Skeletal muscle tissue (tissue), 4 donors: Measurements from ENCODE around the gene AMIGO3. TPM values are rescaled to one million over a fixed set of nuclear protein-coding genes. Genes with fewer than 3 reads are reported as not detected.

Experiments
- H3K27ac ChIP-seq: one replicate; pipeline ENCODE4 v1.7.0; 2013; ENCODE audit warnings: mild to moderate bottlenecking, low read depth, low read length, inconsistent platforms
- H3K27me3 ChIP-seq, 3 donors: one replicate each; pipeline ENCODE4 v1.7.0; 2013; ENCODE audit warnings: low read length in 3 of 3; ENCODE audit not compliant: control insufficient read depth in 3 of 3, insufficient read depth in 3 of 3
- H3K36me3 ChIP-seq, 3 donors: one replicate each; pipeline ENCODE4 v1.7.0; 2013; ENCODE audit warnings: low read length in 3 of 3; ENCODE audit not compliant: control insufficient read depth in 3 of 3, insufficient read depth in 3 of 3
- H3K4me1 ChIP-seq, 3 donors: one replicate each; pipeline ENCODE4 v1.7.0; 2013; ENCODE audit warnings: low read length in 3 of 3, mild to moderate bottlenecking in 3 of 3; ENCODE audit not compliant: control insufficient read depth in 3 of 3, insufficient read depth in 3 of 3
- H3K4me3 ChIP-seq, 3 donors: one replicate each; pipeline ENCODE4 v1.7.0; 2013; ENCODE audit warnings: low read length in 3 of 3
- H3K9ac ChIP-seq, 3 donors: one replicate each; pipeline ENCODE4 v1.7.0; 2013; ENCODE audit warnings: low read length in 3 of 3, mild to moderate bottlenecking in 3 of 3, moderate library complexity in 2 of 3, low read depth in 1 of 3
- H3K9me3 ChIP-seq, 3 donors: one replicate each; pipeline ENCODE4 v1.7.0; 2013; ENCODE audit warnings: low read length in 3 of 3; ENCODE audit not compliant: control insufficient read depth in 3 of 3
- total RNA-seq: library from RNA; depleted of rRNA; stranded (reverse); fragments of >200 nt; gene quantifications from one replicate; pipeline ENCODE4 v1.2.3, GENCODE V29; 2014
- donor health status: Osteomylitis.

AMIGO3 gene
- total RNA-seq, 1 donor from 2014 or later: under 0.01 TPM

DNA sequence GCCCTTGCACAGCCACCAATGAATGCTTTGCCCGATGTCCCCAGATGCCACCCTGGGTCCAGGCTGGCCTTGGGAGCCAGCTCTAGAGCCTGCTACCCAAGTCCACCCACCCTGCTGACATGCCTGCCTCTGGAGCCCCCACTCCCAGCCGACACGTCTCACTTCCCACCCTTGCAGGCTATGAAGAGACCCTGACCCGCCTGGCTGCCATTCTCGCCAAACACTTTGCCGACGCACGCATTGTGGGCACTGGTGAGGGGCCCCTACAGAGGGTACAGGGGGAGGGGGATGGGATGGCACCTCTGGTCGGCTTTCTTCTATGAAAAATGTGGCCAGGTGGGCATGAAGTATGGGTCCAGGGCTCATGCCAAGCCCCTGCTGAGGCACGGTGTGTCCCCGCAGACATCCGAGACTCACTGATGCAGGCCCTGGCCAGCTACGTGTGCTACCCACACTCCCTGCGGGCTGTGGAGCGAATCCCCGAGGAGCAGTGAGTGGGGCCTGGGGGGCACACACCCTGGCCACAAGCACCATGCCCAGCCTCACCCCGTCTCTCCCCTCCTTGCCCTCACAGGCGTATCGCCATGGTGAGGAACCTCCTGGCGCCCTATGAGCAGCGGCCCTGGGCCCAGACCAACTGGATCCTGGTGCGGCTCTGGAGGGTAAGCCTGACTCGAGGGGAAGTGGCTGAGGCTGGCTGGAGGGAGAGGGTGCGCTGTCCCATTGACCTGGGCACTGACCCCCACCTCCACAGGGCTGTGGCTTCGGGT is 6.0 kb downstream of the AMIGO3 start:
- no peak overlapping the region for H3K4me3 ChIP-seq
- peaks cover 42 to 62% (median 59%) of the 10 kb centered on the region in 3 donors for H3K36me3 ChIP-seq
- H3K4me1 ChIP-seq: peaks cover 37 to 45% (median 42%) of the 10 kb centered on the region in 3 donors
- no peak overlapping the region for H3K27ac ChIP-seq
- no peaks in the 10 kb centered on the region for H3K27me3 ChIP-seq
- H3K9me3 ChIP-seq: no peaks in the 10 kb centered on the region
- peak overlapping the region in 1 of 3 donors; percentile 3 for H3K9ac ChIP-seq

DNA sequence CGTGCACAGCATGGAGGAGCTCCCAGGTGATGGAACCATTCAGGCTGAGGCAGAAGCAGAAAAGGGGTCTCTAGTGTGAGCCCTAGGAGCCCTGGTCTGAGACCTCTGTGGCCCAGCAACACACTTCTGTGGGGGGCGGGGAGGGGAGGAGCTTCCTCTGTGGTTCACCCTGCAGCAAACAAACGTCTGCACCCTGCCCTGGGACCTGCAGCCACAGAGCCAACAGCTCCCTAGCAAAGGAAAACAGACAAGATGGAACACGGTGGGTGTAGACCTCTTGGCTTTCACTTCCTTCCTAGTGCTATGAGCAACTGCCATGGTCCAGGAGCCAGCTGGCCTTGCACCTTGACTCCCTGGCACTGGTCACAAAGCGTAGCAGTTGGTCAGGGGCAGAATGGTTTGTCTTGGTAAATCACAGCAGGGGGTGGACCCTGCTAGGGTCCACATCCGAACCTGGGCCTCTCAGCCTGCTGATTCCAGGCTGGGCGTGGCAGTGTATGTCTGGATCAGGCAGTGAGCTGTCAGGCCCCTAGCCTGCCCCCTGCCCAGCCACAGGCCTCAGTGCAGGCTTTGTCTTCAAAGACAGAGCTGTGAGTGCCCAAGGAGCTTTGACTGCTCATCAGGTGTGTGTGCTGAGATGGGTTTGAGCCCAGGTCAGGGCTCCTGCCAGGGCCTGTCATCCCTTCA is 6.7 kb downstream of the AMIGO3 start:
- no peak overlapping the region for H3K4me3 ChIP-seq
- peaks cover 49 to 65% (median 62%) of the 10 kb centered on the region in 3 donors for H3K36me3 ChIP-seq
- no peaks in the 10 kb centered on the region for H3K27me3 ChIP-seq
- H3K27ac ChIP-seq: no peak overlapping the region
- no peaks in the 10 kb centered on the region for H3K9me3 ChIP-seq
- H3K9ac ChIP-seq: no peak overlapping the region
- H3K4me1 ChIP-seq: peaks cover 31 to 40% (median 34%) of the 10 kb centered on the region in 3 donors

DNA sequence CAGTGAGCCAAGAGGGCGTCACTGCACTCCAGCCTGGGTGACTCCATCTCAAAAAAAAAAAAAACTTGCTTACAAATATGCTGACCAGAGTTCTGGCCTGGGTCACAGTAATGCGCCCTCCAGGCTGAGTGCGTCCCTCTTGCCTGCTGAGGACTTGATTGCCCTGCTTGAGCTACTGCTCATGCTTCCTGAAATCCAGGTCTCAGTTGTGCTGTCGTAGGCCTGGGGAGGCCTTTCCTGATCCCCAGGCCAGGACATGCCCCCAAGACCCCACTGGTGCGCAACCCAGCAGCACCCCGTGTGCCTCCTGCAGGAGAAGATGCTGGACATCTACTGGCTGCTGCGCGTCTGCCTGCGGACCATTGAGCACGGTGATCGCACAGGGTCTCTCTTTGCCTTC is 7.3 kb downstream of the AMIGO3 start:
- Histone ChIP-seq H3K4me1 (peaks cover 27 to 40% (median 32%) of the 10 kb centered on the region in 3 donors), H3K27me3 (no peaks in the 10 kb centered on the region), H3K9me3 (no peaks in the 10 kb centered on the region), H3K9ac (no peak overlapping the region), H3K27ac (no peak overlapping the region), H3K4me3 (no peak overlapping the region), H3K36me3 (peaks cover 50 to 69% (median 65%) of the 10 kb centered on the region in 3 donors)

- H3K4me3 ChIP-seq: no peak overlapping the region
- peaks cover 50 to 69% (median 66%) of the 10 kb centered on the region in 3 donors for H3K36me3 ChIP-seq
- H3K9me3 ChIP-seq: no peaks in the 10 kb centered on the region
- H3K9ac ChIP-seq: peak overlapping the region in 1 of 3 donors; percentile 11
- peaks cover 27 to 40% (median 32%) of the 10 kb centered on the region in 3 donors for H3K4me1 ChIP-seq
- H3K27ac ChIP-seq: no peak overlapping the region
- H3K27me3 ChIP-seq: no peaks in the 10 kb centered on the region
These were observed 8.0 kb downstream of the AMIGO3 start for GRCh38 chr3:49711489-49711888.

GRCh38 chr3:49709852-49710251 is 9.6 kb downstream of the AMIGO3 start:
- no peak overlapping the region for H3K9ac ChIP-seq
- H3K9me3 ChIP-seq: no peaks in the 10 kb centered on the region
- no peaks in the 10 kb centered on the region for H3K27me3 ChIP-seq
- H3K36me3 ChIP-seq: peaks cover 50 to 68% (median 67%) of the 10 kb centered on the region in 3 donors
- H3K4me3 ChIP-seq: no peak overlapping the region
- peaks cover 16 to 27% (median 24%) of the 10 kb centered on the region in 3 donors for H3K4me1 ChIP-seq
- no peak overlapping the region for H3K27ac ChIP-seq

DNA sequence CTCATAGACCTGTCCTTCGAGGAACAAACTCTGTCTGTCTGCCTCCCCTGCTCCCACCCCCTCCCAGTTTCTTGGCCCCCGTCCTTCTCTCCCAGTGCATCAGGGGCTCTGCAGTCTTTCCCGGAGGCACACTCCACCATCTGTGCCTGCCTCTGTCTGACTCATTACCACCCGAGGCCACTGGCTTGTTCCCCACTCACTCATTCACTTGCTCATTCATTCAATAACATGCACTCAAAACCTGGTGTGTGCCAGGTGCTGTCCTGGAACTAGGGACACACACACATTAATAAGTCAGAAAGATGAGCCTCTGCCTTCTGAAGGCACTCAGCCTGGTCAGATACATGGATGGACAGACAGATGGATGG is 12.4 kb downstream of the AMIGO3 start:
- H3K9me3 ChIP-seq: no peaks in the 10 kb centered on the region
- no peak overlapping the region for H3K4me3 ChIP-seq
- peaks cover 62 to 65% (median 64%) of the 10 kb centered on the region in 3 donors for H3K36me3 ChIP-seq
- H3K4me1 ChIP-seq: peaks cover 3 to 10% (median 8%) of the 10 kb centered on the region in 3 donors
- H3K27me3 ChIP-seq: no peaks in the 10 kb centered on the region
- no peak overlapping the region for H3K27ac ChIP-seq
- H3K9ac ChIP-seq: no peak overlapping the region

- Histone ChIP-seq H3K4me3 (no peak overlapping the region), H3K36me3 (peaks cover 66 to 70% (median 67%) of the 10 kb centered on the region in 3 donors), H3K4me1 (peaks cover 3 to 12% (median 9%) of the 10 kb centered on the region in 3 donors), H3K9ac (no peak overlapping the region), H3K27ac (no peak overlapping the region), H3K27me3 (no peaks in the 10 kb centered on the region), H3K9me3 (no peaks in the 10 kb centered on the region)
These were observed 12.9 kb downstream of the AMIGO3 start for GRCh38 chr3:49706456-49707112.

GRCh38 chr3:49705390-49705960 is 14.0 kb downstream of the AMIGO3 start:
- H3K9ac ChIP-seq: no peak overlapping the region
- peaks cover 3 to 22% (median 16%) of the 10 kb centered on the region in 3 donors for H3K4me1 ChIP-seq
- peaks cover 71 to 75% (median 74%) of the 10 kb centered on the region in 3 donors for H3K36me3 ChIP-seq
- H3K9me3 ChIP-seq: no peaks in the 10 kb centered on the region
- no peak overlapping the region for H3K27ac ChIP-seq
- H3K4me3 ChIP-seq: no peak overlapping the region
- no peaks in the 10 kb centered on the region for H3K27me3 ChIP-seq

DNA sequence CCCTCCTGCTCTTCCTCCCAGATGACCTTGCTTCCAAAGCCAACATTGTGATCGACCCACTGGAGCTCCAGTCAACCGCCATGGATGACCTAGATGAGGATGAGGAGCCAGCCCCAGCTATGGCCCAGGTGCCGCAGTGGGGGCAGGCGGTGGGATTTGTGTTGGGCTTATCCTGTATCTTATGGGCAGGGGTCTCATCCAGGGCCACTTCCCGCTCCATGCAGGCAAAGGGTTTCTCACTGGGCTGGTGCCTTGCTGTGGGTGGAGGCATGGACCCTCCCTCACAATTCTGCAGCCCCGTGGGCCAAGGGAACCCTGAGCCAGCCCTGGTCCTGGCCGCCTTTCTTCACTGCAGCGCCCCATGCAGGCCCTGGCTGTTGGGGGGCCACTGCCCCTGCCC is 14.9 kb downstream of the AMIGO3 start:
- H3K9ac ChIP-seq: no peak overlapping the region
- peaks cover 8 to 30% (median 20%) of the 10 kb centered on the region in 3 donors for H3K4me1 ChIP-seq
- H3K4me3 ChIP-seq: no peak overlapping the region
- H3K27ac ChIP-seq: no peak overlapping the region
- H3K27me3 ChIP-seq: no peaks in the 10 kb centered on the region
- no peaks in the 10 kb centered on the region for H3K9me3 ChIP-seq
- peaks cover 78 to 81% (median 80%) of the 10 kb centered on the region in 3 donors for H3K36me3 ChIP-seq
